Stimulated activated CD4-positive, alpha-beta T cell treated with anti-CD3 and anti-CD28 coated beads, Interleukin-15, amount 100 ng/mL, for 1 hour (primary cell): ENCODE results near the gene RUBCNL.
"Not testable (repeated sequence)": the region's sequence is repeated elsewhere in the genome, so short reads cannot be mapped to it uniquely, and the experiment has no call there.

Experiments
- DNase-seq, 2 donors: peaks; one replicate each; pipeline ENCODE4 v3.0.0-alpha.2; 2020; ENCODE audit warnings: low read depth in 1 of 2, low spot score in 1 of 2

RUBCNL gene

GRCh38 chr13:46377554-46377953 lies 9.5 kb downstream of the RUBCNL start:
- DNase-seq, result no peak

- no peak for DNase-seq
Measured at GRCh38 chr13:46374710-46375109, 12.3 kb downstream of the RUBCNL start.

GRCh38 chr13:46373623-46374022 lies 13.4 kb downstream of the RUBCNL start:
- no peak for DNase-seq

- not testable (repeated sequence) for DNase-seq
Measured at GRCh38 chr13:46372938-46373337, 14.1 kb downstream of the RUBCNL start.

GRCh38 chr13:46372071-46372470 lies 15.0 kb downstream of the RUBCNL start:
- no peak for DNase-seq

GRCh38 chr13:46369506-46370277 lies 17.4 kb downstream of the RUBCNL start:
- DNase-seq, result no peak

- DNase-seq, result no peak
Measured at GRCh38 chr13:46367617-46368327, 19.3 kb downstream of the RUBCNL start.

GRCh38 chr13:46361276-46361934 lies 25.6 kb downstream of the RUBCNL start:
- no peak for DNase-seq

GRCh38 chr13:46360604-46361003 lies 26.4 kb downstream of the RUBCNL start:
- DNase-seq, result no peak

- DNase-seq, result no peak
Measured at GRCh38 chr13:46359714-46360113, 27.3 kb downstream of the RUBCNL start.

GRCh38 chr13:46355901-46356590 lies 31.0 kb downstream of the RUBCNL start:
- DNase-seq, result no peak

GRCh38 chr13:46355088-46355468 lies 32.0 kb downstream of the RUBCNL start:
- DNase-seq, result no peak

GRCh38 chr13:46354156-46355087 lies 32.6 kb downstream of the RUBCNL start:
- DNase-seq, result no peak

GRCh38 chr13:46352805-46353204 lies 34.2 kb downstream of the RUBCNL start:
- DNase-seq, result no peak

- DNase-seq, result no peak
Measured at GRCh38 chr13:46350003-46350402, 37.0 kb downstream of the RUBCNL start.

- DNase-seq, result no peak
Measured at GRCh38 chr13:46348961-46349360, 38.1 kb downstream of the RUBCNL start.

- DNase-seq, result no peak
Measured at GRCh38 chr13:46347277-46347676, 39.8 kb downstream of the RUBCNL start.

GRCh38 chr13:46345866-46346265 lies 41.2 kb downstream of the RUBCNL start:
- no peak for DNase-seq

GRCh38 chr13:46345398-46345797 lies 41.7 kb downstream of the RUBCNL start:
- DNase-seq, result no peak

GRCh38 chr13:46343279-46343994 lies 43.6 kb downstream of the RUBCNL start:
- DNase-seq, result no peak
